HepG2 (cell line): Measurements from ENCODE around the gene RAB9A. TPM values are rescaled to one million over a fixed set of nuclear protein-coding genes. Genes with fewer than 3 reads are reported as not detected.
A peak's percentile ranks its signal among the peaks of the same experiment; 100 is the strongest.

Experiments
- ARID4A ChIP-seq: sonication (generic); formaldehyde crosslinking; IDR thresholded peaks from 2 replicates; pipeline ENCODE4 v1.5.0; 2020; ENCODE audit warnings: mild to moderate bottlenecking, missing genetic modification reagents, borderline replicate concordance
- ATF6 ChIP-seq: sonication (generic); formaldehyde crosslinking; conservative IDR thresholded peaks from 2 replicates; pipeline ENCODE4 v1.4.0; 2020; ENCODE audit warnings: missing genetic modification reagents
- CREB1 ChIP-seq, 2 experiments: fragments of 450-650 bp in 1 of 2; IDR thresholded peaks; 2 replicates each; pipeline ENCODE4 v1.6.1; 2016 to 2017; ENCODE audit warnings: control low read depth in 1 of 2, mild to moderate bottlenecking in 1 of 2, missing compliant biosample characterization in 1 of 2, missing genetic modification characterization in 1 of 2
- KAT8 ChIP-seq: IDR thresholded peaks from 2 replicates; pipeline ENCODE4 v1.6.1; 2016; ENCODE audit warnings: missing genetic modification reagents, missing compliant biosample characterization
- KLF16 ChIP-seq, 2 experiments: sonication (generic) in 1 of 2; formaldehyde crosslinking in 1 of 2; IDR thresholded peaks; 2 replicates each; pipeline versions ENCODE4 v1.6.1 to v1.8.0; 2016 to 2023; ENCODE audit warnings: missing genetic modification reagents in 2 of 2, missing compliant biosample characterization in 1 of 2
- MAZ ChIP-seq, 2 experiments: sonication (generic) in 1 of 2; formaldehyde crosslinking in 1 of 2; IDR thresholded peaks; 2 replicates each; pipeline versions ENCODE4 v1.5.0 to v1.6.1; 2012 to 2020; ENCODE audit warnings: low read depth in 2 of 2, mild to moderate bottlenecking in 2 of 2, borderline replicate concordance in 1 of 2, improper control_type of control experiment in 1 of 2, low read length in 1 of 2, missing genetic modification reagents in 1 of 2, moderate library complexity in 1 of 2
- MYNN ChIP-seq: sonication (generic); formaldehyde crosslinking; IDR thresholded peaks from 2 replicates; pipeline ENCODE4 v1.4.0; 2020; ENCODE audit warnings: mild to moderate bottlenecking, low read depth, missing genetic modification reagents
- RAD51 ChIP-seq: fragments of 450-650 bp; IDR thresholded peaks from 2 replicates; pipeline ENCODE4 v1.6.1; 2016; ENCODE audit warnings: borderline replicate concordance
- TCF12 ChIP-seq, 2 experiments: fragments of 450-650 bp in 1 of 2; sonication (generic) in 1 of 2; formaldehyde crosslinking in 1 of 2; IDR thresholded peaks; 2 replicates each; pipeline versions ENCODE4 v1.6.1 to v1.8.0; 2017 to 2022; ENCODE audit warnings: antibody characterized with exemption in 1 of 2, mild to moderate bottlenecking in 1 of 2, missing genetic modification reagents in 1 of 2, moderate library complexity in 1 of 2
- TEAD3 ChIP-seq: optimal IDR thresholded peaks from 2 replicates; pipeline ENCODE3; 2016; ENCODE audit warnings: borderline replicate concordance
- THAP11 ChIP-seq: IDR thresholded peaks from 2 replicates; pipeline ENCODE4 v1.6.1; 2016; ENCODE audit warnings: missing biosample characterization, missing genetic modification reagents
- ZFP91 ChIP-seq: sonication (generic); formaldehyde crosslinking; IDR thresholded peaks from 2 replicates; pipeline ENCODE4 v1.9.0; 2022; ENCODE audit warnings: missing genetic modification reagents, mild to moderate bottlenecking, borderline replicate concordance
- ZNF264 ChIP-seq: sonication (generic); formaldehyde crosslinking; IDR thresholded peaks from 2 replicates; pipeline ENCODE4 v1.4.0; 2020; ENCODE audit warnings: missing genetic modification reagents
- ZNF3 ChIP-seq: IDR thresholded peaks from 2 replicates; pipeline ENCODE4 v1.7.0; 2017; ENCODE audit warnings: inconsistent platforms
- ZNF512B ChIP-seq: sonication (generic); formaldehyde crosslinking; IDR thresholded peaks from 2 replicates; pipeline ENCODE4 v1.5.1; 2020; ENCODE audit warnings: missing genetic modification reagents, mild to moderate bottlenecking, borderline replicate concordance
- polyA plus RNA-seq, 8 experiments: library from polyadenylated mRNA; depleted of rRNA in 3 of 8; stranded (reverse) in 7 of 8; unstranded in 1 of 8; fragments of >200 nt; fragmentation: Illumina TruSeq in 4 of 8; extraction: Trizol in 4 of 8; gene quantifications; 2 replicates each; pipeline versions ENCODE4 v1.2.1 to v1.2.3, GENCODE V29; 2011 to 2016; ENCODE audit warnings: low read depth in 4 of 8, missing spikeins in 1 of 8, mixed read lengths in 1 of 8; ENCODE audit not compliant: insufficient read depth in 1 of 8
- total RNA-seq, 5 experiments: library from RNA; depleted of rRNA; stranded (reverse); fragments of >200 nt; fragmentation: Illumina TruSeq; extraction: Trizol; gene quantifications; 2 replicates each; pipeline ENCODE4 v1.2.3, GENCODE V29; 2016; ENCODE audit warnings: low read depth in 1 of 5

Gene RAB9A
- total and polyA plus RNA-seq, 2 of the 13 experiments (the other 11 are each of a cell fraction or from before 2014, with no cell fraction given): 10.5 to 23.1 TPM

DNA sequence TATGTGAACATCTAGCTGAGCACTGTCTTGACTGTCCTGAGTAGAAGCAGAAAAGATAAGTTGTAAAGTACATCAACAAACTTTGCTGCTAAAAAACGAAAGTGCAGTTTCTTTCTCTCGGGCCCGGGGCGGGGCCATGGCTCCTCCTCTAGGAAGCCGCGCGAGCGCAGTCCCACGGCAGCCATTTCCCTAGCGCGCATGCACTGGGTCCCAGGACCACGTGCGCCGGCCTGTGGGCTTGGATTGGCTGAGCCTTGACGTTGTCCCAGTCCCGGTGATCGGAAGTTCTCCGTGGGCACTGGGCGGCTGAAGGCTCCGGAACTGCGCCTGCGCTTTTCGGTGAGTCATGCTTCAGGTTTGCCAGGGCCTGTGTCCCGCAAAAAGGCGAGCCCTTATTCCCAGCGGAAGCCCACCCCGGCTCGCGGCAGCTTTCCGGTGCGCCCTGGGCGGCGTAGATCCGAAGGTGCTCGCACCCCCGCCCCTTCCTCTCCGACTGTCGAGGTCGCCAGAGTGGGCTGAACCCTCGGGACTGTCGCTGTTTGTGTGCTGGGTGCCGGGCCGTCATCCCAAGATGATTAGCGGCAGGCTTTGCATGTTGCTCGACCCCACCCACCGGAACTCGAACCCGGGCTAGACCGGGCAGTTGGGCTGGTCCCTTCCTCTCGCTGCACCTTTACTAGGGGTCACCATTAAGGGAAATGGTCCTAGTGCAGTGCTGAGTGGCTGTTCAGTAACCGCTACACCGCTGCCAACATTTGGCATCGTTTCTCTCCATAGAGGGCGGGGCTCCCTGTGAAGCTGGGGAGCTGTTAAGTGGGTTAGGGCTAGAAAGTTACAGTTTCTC, 35.9 kb upstream of the RAB9A start, which contains the start of gene TCEANC (continued):
- TF ChIP-seq CREB1 (IDR thresholded peaks at IDR 0.05): no peak; the same call in 1 of the 2 replicates
- TF ChIP-seq CREB1 (CRISPR knock-in tag; IDR thresholded peaks at IDR 0.05): peak; percentile 36; the same call in 1 of the 2 replicates
- TF ChIP-seq ZFP91 (CRISPR knock-in tag): peak; percentile 63; the same call in 1 of the 2 replicates
- TF ChIP-seq ZNF3 (CRISPR knock-in tag): peak; percentile 63; the same call in 1 of the 2 replicates
- peak; percentile 79 for TF ChIP-seq KAT8 (CRISPR knock-in tag)
- no peak for TF ChIP-seq ZNF512B (CRISPR knock-in tag)
- no peak for TF ChIP-seq TCF12 (IDR thresholded peaks at IDR 0.05)
- TF ChIP-seq TCF12 (CRISPR knock-in tag; IDR thresholded peaks at IDR 0.05): no peak
- TF ChIP-seq ARID4A (CRISPR knock-in tag): peak; percentile 76; the same call in 1 of the 2 replicates
- TF ChIP-seq THAP11 (CRISPR knock-in tag): peak; percentile 79
- TF ChIP-seq TEAD3 (CRISPR knock-in tag): peak; percentile 39
- TF ChIP-seq KLF16 (CRISPR knock-in tag; IDR thresholded peaks at IDR 0.05): peak in 1 of 2 experiments; percentile 50; a peak in 2 of 4 replicates
- TF ChIP-seq MYNN (CRISPR knock-in tag): no peak
- TF ChIP-seq RAD51: peak; percentile 71; the same call in 1 of the 2 replicates
- TF ChIP-seq ZNF264: no peak
- no peak for TF ChIP-seq MAZ (IDR thresholded peaks at IDR 0.05; ENCODE audit: borderline replicate concordance, low read depth, low read length)
- peak; percentile 34; the same call in 1 of the 2 replicates for TF ChIP-seq MAZ (CRISPR knock-in tag; IDR thresholded peaks at IDR 0.05; ENCODE audit: low read depth)
- TF ChIP-seq ATF6 (CRISPR knock-in tag): 0 out of 2 replicates have a peak, but pooled peaks have one; percentile 31
